Endothelial cell of umbilical vein (primary cell): Measurements from ENCODE around the gene HES2. TPM values are rescaled to one million over a fixed set of nuclear protein-coding genes. Genes with fewer than 3 reads are reported as not detected.

Experiments used
- BruUV-seq: library from RNA; stranded (reverse); fragments of 400-500 nt; replicated peaks from 2 replicates; lab custom pipeline; 2021; lab: Mats Ljungman, UMichigan
- CTCF ChIA-PET: fragments of 300-600, 350-600 bp; sonication (Branson Sonifier 250); formaldehyde crosslinking; loops from one replicate; lab custom pipeline; 2021; ENCODE audit warnings: antibody characterized with exemption, inconsistent platforms; lab: Charles Lee
- POLR2A ChIA-PET: fragments of 300-600, 350-600 bp; sonication (Branson Sonifier 250); formaldehyde crosslinking; loops from one replicate; lab custom pipeline; 2021; ENCODE audit warnings: antibody characterized with exemption, inconsistent platforms; lab: Charles Lee
- DNase-seq: peaks from one replicate; pipeline ENCODE4 v3.0.0-alpha.2; 2011; ENCODE audit warnings: low read depth, low spot score
- FAIRE-seq: peaks from 2 replicates; lab custom pipeline; 2011; peaks lifted over from hg19 to GRCh38; lab: Jason Lieb, UNC
- H2AFZ ChIP-seq: 2 replicates; pipeline ENCODE4 v1.6.0; 2012; ENCODE audit warnings: low read depth, low read length, control low read depth, inconsistent platforms
- H3K27ac ChIP-seq: 2 replicates; pipeline ENCODE4 v1.5.1; 2011; ENCODE audit warnings: low read depth, mild to moderate bottlenecking, control low read depth, low read length, moderate library complexity; ENCODE audit not compliant: insufficient read depth
- H3K27me3 ChIP-seq, 2 experiments: 2 replicates each; pipeline versions ENCODE4 v1.6.0 to v1.6.1; 2011; ENCODE audit warnings: low read length in 2 of 2, mixed read lengths in 1 of 2; ENCODE audit not compliant: control insufficient read depth in 2 of 2, insufficient read depth in 2 of 2
- H3K36me3 ChIP-seq, 2 experiments: 2 replicates in 1 of 2; 3 replicates in 1 of 2; pipeline ENCODE4 v1.5.1; 2011; ENCODE audit warnings: low read length in 2 of 2, mild to moderate bottlenecking in 1 of 2, moderate library complexity in 1 of 2; ENCODE audit not compliant: control insufficient read depth in 2 of 2, insufficient read depth in 2 of 2; ENCODE audit errors: extremely low read depth in 1 of 2
- H3K4me1 ChIP-seq: 3 replicates; pipeline ENCODE4 v1.5.1; 2011; ENCODE audit warnings: mild to moderate bottlenecking, low read length; ENCODE audit not compliant: control insufficient read depth, insufficient read depth; ENCODE audit errors: extremely low read depth
- H3K4me2 ChIP-seq: 2 replicates; pipeline ENCODE4 v1.6.1; 2011; ENCODE audit warnings: low read length, control low read depth, mixed read lengths; ENCODE audit not compliant: insufficient read depth
- H3K4me3 ChIP-seq, 3 experiments: fragments of 200-600 bp in 1 of 3; sonication (generic), shearing (Covaris generic) in 1 of 3; replicated peaks in 1 of 3; 2 replicates each; pipeline ENCODE4 v1.5.1; 2011 to 2016; ENCODE audit warnings: control low read depth in 3 of 3, low read length in 3 of 3, mild to moderate bottlenecking in 2 of 3, inconsistent platforms in 1 of 3, low read depth in 1 of 3, moderate library complexity in 1 of 3; ENCODE audit not compliant: insufficient read depth in 1 of 3
- H3K79me2 ChIP-seq: 2 replicates; pipeline ENCODE4 v1.6.0; 2012; ENCODE audit warnings: low read length, inconsistent platforms; ENCODE audit not compliant: control insufficient read depth, insufficient read depth
- H3K9ac ChIP-seq: replicated peaks from 2 replicates; pipeline ENCODE3; 2011; ENCODE audit warnings: low read length, control low read depth; ENCODE audit not compliant: insufficient read depth; ENCODE audit errors: extremely low read depth
- H3K9me1 ChIP-seq: replicated peaks from 3 replicates; pipeline ENCODE4 v1.6.0; 2011; ENCODE audit warnings: mild to moderate bottlenecking, low read length; ENCODE audit not compliant: control insufficient read depth, insufficient read depth; ENCODE audit errors: extremely low read depth
- H3K9me3 ChIP-seq: replicated peaks from 2 replicates; pipeline ENCODE4 v1.5.1; 2012; ENCODE audit warnings: low read length, inconsistent platforms; ENCODE audit not compliant: control insufficient read depth, insufficient read depth
- H4K20me1 ChIP-seq: replicated peaks from 2 replicates; pipeline ENCODE3; 2011; ENCODE audit warnings: mild to moderate bottlenecking, low read length; ENCODE audit not compliant: control insufficient read depth, insufficient read depth; ENCODE audit errors: extremely low read depth
- EZH2 ChIP-seq: IDR thresholded peaks from 2 replicates; pipeline ENCODE4 v1.6.1; 2012; ENCODE audit warnings: borderline replicate concordance, low read depth, mild to moderate bottlenecking, moderate library complexity, low read length, inconsistent platforms; ENCODE audit not compliant: severe bottlenecking
- FOS ChIP-seq: IDR thresholded peaks from 2 replicates; pipeline ENCODE4 v1.6.1; 2011; ENCODE audit warnings: mild to moderate bottlenecking, low read length, moderate library complexity, borderline replicate concordance; ENCODE audit not compliant: insufficient read depth
- GATA2 ChIP-seq: IDR thresholded peaks from 2 replicates; pipeline ENCODE4 v1.7.0; 2011; ENCODE audit warnings: low read depth, mild to moderate bottlenecking, moderate library complexity, mixed read lengths, low read length; ENCODE audit not compliant: insufficient read length, insufficient read depth
- JUN ChIP-seq: IDR thresholded peaks from 2 replicates; pipeline ENCODE4 v1.6.1; 2011; ENCODE audit warnings: borderline replicate concordance, low read depth; ENCODE audit not compliant: insufficient read length, insufficient read depth
- MYC ChIP-seq: IDR thresholded peaks from one replicate; pipeline ENCODE4 v1.6.1; 2011; ENCODE audit warnings: mild to moderate bottlenecking, low read depth, low read length
- POLR2A ChIP-seq: IDR thresholded peaks from 2 replicates; pipeline ENCODE4 v1.6.1; 2012; ENCODE audit warnings: low read depth, mild to moderate bottlenecking, control low read depth, low read length
- POLR2AphosphoS5 ChIP-seq: IDR thresholded peaks from 2 replicates; pipeline ENCODE4 v1.6.1; 2012; ENCODE audit warnings: low read depth, mild to moderate bottlenecking, control low read depth, low read length, moderate library complexity; ENCODE audit not compliant: insufficient read depth
- dilution Hi-C: fragments of 300-500 bp; cut with MboI; formaldehyde crosslinking; loops from one replicate; pipeline ENCODE4 v1.15.0; 2019; ENCODE audit warnings: low sequenced_read_pairs; ENCODE audit not compliant: extremely low pct_ligation_motif_present
- intact Hi-C: fragments of 100-400 bp; cut with micrococcal nuclease; formaldehyde crosslinking; loops from one replicate; pipeline ENCODE4 v1.10.0; 2022
- polyA plus RNA-seq, 4 experiments: library from polyadenylated mRNA; depleted of rRNA in 3 of 4; stranded (reverse) in 3 of 4; unstranded in 1 of 4; fragments of >200 nt; gene quantifications; 2 replicates each; pipeline versions ENCODE4 v1.2.1 to v1.2.3, GENCODE V29; 2011 to 2012; ENCODE audit warnings: missing spikeins in 1 of 4
- total RNA-seq: library from RNA; stranded (reverse); gene quantifications from 2 replicates; pipeline ENCODE4 v1.2.3, GENCODE V29; 2021
- TF ChIP-seq, protein P1 (sequence below), 2 donors: IDR thresholded peaks; 1 replicate in 1 of 2; 2 replicates in 1 of 2; pipeline ENCODE4 v1.5.1; 2011; ENCODE audit warnings: low read length in 2 of 2, mild to moderate bottlenecking in 2 of 2, moderate library complexity in 2 of 2, control low read depth in 1 of 2, inconsistent platforms in 1 of 2, low read depth in 1 of 2; ENCODE audit not compliant: insufficient read depth in 1 of 2; ENCODE audit errors: extremely low read depth in 1 of 2
- TF ChIP-seq, protein P2 (sequence below): IDR thresholded peaks from 2 replicates; pipeline ENCODE4 v1.6.1; 2011; ENCODE audit not compliant: insufficient read depth, insufficient read length

HES2 gene
- total and polyA plus RNA-seq, 2 donors (not counting 3 experiments of a cell fraction or from before 2014, with no cell fraction given), result 3.6 to 9.4 TPM

DNA sequence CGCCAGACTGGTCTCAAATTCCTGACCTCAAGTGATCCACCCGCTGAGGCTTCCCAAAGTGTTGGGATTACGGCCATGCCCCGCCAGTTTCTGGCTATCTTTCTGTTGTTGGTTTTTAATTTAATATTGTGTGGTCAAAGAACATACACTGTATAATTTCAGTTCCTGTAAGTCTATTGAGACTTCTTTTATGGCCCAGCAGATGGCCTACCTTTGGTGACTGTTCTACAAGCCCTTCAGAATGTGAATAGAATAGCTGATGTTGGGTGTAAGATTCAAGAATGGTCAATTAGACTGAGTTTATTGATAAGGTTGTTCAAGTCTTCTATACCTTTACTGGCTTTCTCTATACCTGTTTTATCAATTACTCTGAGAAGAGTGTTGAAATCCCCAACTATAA is 10.7 kb downstream of the HES2 start:
- Histone ChIP-seq H3K36me3 (no peaks in the 10 kb centered on the region), H4K20me1 (no peaks in the 10 kb centered on the region), H3K9ac (no peak overlapping the region), H3K4me1 (peaks cover 4% of the 10 kb centered on the region), H3K4me3 (no peak overlapping the region), H2AFZ (no peak overlapping the region), H3K4me2 (no peak overlapping the region), H3K9me3 (no peaks in the 10 kb centered on the region), H3K79me2 (no peaks in the 10 kb centered on the region), H3K27ac (no peak overlapping the region), H3K9me1 (no peaks in the 10 kb centered on the region), H3K27me3 (no peaks in the 10 kb centered on the region)
- ChIA-PET POLR2A (no interaction called here), CTCF (interaction anchor here (1.1 to 20.3 kb wide), 7 partner anchors 11 to 162 kb away, joined by 3 to 237 read pairs (median 5); partner anchors contain the start of genes ACOT7 and HES2)
- DNase-seq (no peak), FAIRE-seq (no peak)
- dilution Hi-C loops, result no loop called here
- intact Hi-C loops, result no loop called here
- BruUV-seq, result no TSS peak
- TF ChIP-seq POLR2AphosphoS5 (no peak), GATA2 (no peak), EZH2 (no peak), FOS (no peak), POLR2A (no peak), MYC (no peak), JUN (no peak)
- TF ChIP-seq, protein P1, sequence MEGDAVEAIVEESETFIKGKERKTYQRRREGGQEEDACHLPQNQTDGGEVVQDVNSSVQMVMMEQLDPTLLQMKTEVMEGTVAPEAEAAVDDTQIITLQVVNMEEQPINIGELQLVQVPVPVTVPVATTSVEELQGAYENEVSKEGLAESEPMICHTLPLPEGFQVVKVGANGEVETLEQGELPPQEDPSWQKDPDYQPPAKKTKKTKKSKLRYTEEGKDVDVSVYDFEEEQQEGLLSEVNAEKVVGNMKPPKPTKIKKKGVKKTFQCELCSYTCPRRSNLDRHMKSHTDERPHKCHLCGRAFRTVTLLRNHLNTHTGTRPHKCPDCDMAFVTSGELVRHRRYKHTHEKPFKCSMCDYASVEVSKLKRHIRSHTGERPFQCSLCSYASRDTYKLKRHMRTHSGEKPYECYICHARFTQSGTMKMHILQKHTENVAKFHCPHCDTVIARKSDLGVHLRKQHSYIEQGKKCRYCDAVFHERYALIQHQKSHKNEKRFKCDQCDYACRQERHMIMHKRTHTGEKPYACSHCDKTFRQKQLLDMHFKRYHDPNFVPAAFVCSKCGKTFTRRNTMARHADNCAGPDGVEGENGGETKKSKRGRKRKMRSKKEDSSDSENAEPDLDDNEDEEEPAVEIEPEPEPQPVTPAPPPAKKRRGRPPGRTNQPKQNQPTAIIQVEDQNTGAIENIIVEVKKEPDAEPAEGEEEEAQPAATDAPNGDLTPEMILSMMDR (IDR thresholded peaks at IDR 0.05; ENCODE audit: extremely low read depth in 1 of 2, insufficient read depth in 1 of 2, low read depth in 1 of 2, low read length in 2 of 2), result no peak
- TF ChIP-seq, protein P2, sequence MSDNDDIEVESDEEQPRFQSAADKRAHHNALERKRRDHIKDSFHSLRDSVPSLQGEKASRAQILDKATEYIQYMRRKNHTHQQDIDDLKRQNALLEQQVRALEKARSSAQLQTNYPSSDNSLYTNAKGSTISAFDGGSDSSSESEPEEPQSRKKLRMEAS, result no peak
